ENCODE data around the gene TMEM135.

DNA sequence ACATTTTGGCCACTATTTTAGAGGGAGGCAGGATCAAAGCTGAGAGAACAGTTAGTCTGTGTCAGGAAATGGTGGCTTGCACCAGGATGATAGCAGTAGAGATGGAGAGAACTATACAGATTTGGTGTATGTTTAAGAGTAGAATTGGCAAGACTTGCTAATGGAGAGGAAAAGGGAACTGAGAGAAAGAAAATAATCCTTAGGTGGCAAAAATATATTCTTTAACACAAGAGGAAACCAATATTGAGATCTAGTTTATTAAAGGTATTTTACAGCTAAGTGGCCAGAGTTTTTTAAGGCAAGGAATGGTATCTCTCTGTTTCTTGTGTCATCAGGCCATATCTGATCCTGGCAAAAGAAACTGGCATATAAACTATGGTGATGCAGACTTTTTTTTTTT, 278.8 kb downstream of the TMEM135 start:
- TF ChIP-seq CTCF (IDR thresholded peaks at IDR 0.05; ENCODE audit: insufficient read depth, low read depth, low read length) (no peak), EZH2 (IDR thresholded peaks at IDR 0.05; ENCODE audit: insufficient read depth, low read length) (no peak)
